COLO668 (cell line): ENCODE results near the gene CAPN11.
"Not testable (repeated sequence)": the region's sequence is repeated elsewhere in the genome, so short reads cannot be mapped to it uniquely, and the experiment has no call there.

Experiments used
- DNase-seq: peaks from one replicate; lab custom pipeline; 2025; ENCODE audit not compliant: unreplicated experiment; lab: John Stamatoyannopoulos, UW

The CAPN11 gene

GRCh38 chr6:44129841-44130322, 28.7 kb upstream of the CAPN11 start:
- DNase-seq: no peak

- peak; percentile 22 for DNase-seq
Observed at GRCh38 chr6:44131892-44132291, 26.7 kb upstream of the CAPN11 start.

- DNase-seq: no peak
Observed at GRCh38 chr6:44132476-44132875, 26.1 kb upstream of the CAPN11 start.

GRCh38 chr6:44133003-44133931, 25.4 kb upstream of the CAPN11 start:
- peak; percentile 50 for DNase-seq

GRCh38 chr6:44133981-44134711, 24.5 kb upstream of the CAPN11 start:
- no peak for DNase-seq

- no peak for DNase-seq
Observed at GRCh38 chr6:44135173-44135758, 23.4 kb upstream of the CAPN11 start.

GRCh38 chr6:44135875-44136274, 22.7 kb upstream of the CAPN11 start:
- DNase-seq: no peak

GRCh38 chr6:44138717-44139350, 19.8 kb upstream of the CAPN11 start:
- DNase-seq: no peak

GRCh38 chr6:44139351-44139743, 19.3 kb upstream of the CAPN11 start:
- no peak for DNase-seq

- no peak for DNase-seq
Observed at GRCh38 chr6:44142835-44143234, 15.8 kb upstream of the CAPN11 start.

- DNase-seq: no peak
Observed at GRCh38 chr6:44143731-44144130, 14.9 kb upstream of the CAPN11 start.

- not testable (repeated sequence) for DNase-seq
Observed at GRCh38 chr6:44144536-44144935, 14.1 kb upstream of the CAPN11 start.

- no peak for DNase-seq
Observed at GRCh38 chr6:44145839-44146238, 12.8 kb upstream of the CAPN11 start.

- DNase-seq: no peak
Observed at GRCh38 chr6:44146685-44147084, 11.9 kb upstream of the CAPN11 start.

GRCh38 chr6:44147256-44147655, 11.4 kb upstream of the CAPN11 start:
- no peak for DNase-seq

GRCh38 chr6:44148306-44148705, 10.3 kb upstream of the CAPN11 start:
- no peak for DNase-seq

- no peak for DNase-seq
Observed at GRCh38 chr6:44149369-44150012, 9.1 kb upstream of the CAPN11 start.

- no peak for DNase-seq
Observed at GRCh38 chr6:44150317-44150917, 8.2 kb upstream of the CAPN11 start.

- DNase-seq: peak; percentile 74
Observed at GRCh38 chr6:44151348-44152108, 7.1 kb upstream of the CAPN11 start.

- no peak for DNase-seq
Observed at GRCh38 chr6:44152109-44152461, 6.5 kb upstream of the CAPN11 start.
